ENCODE data around the gene MRC2.

GRCh38 chr17:62741290-62741689, 113.8 kb downstream of the MRC2 start:
- no peak for TF ChIP-seq CTCF (IDR thresholded peaks at IDR 0.05; ENCODE audit: borderline replicate concordance, extremely low read depth, low read length, poor library complexity, severe bottlenecking)
- no peak for TF ChIP-seq EZH2 (IDR thresholded peaks at IDR 0.05; ENCODE audit: borderline replicate concordance, low read depth, low read length, severe bottlenecking)
